Measurements from ENCODE around the gene TMEM207. TPM values are rescaled to one million over a fixed set of nuclear protein-coding genes. Genes with fewer than 3 reads are reported as not detected.

The TMEM207 gene
- not detected in 2 replicates for total RNA-seq (2022)
- not detected for Bru-seq, nascent RNA
- BruChase-seq, experiment 1, labeled RNA remaining after a 6-hour chase, result not detected
- not detected for BruChase-seq, experiment 2, labeled RNA remaining after a 2-hour chase
- long read RNA-seq, result 0 reads

DNA sequence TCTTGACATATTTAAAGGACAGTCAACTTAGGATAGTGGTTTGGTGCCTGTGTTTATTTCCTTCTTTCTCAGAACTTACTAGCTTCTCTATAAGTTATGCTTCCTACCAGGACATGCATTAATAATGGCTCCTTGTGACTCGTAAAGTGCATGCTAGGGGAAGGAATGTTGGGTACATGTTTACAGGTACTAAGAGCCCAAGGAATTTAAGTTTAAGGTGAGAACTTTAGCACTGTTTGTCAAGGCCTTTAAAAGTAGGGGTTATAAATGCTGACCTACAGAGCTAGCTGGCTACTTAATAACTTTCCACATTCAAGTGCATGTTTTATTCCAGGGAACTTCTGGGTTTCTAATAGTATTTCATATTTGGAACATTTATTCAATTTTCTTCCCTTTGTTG lies at the start of gene TMEM207:
TSS of gene TMEM207 (minus strand) at position 101 of the 400 bp plus-strand sequence. CDS start at position 9, 92 bp downstream.
- H3K27ac Mint-ChIP-seq (ENCODE audit: low read depth, unreplicated experiment), result no peak within 1 kb of the TSS
- no TSS peak for BruUV-seq (replicated peaks)
- no peaks in the 10 kb centered on the region for H3K36me3 Mint-ChIP-seq (ENCODE audit: insufficient read depth, unreplicated experiment)
- DNase-seq (ENCODE audit: unreplicated experiment), result no peak
- ChIA-PET CTCF (interaction anchor here (0.6 to 1.3 kb wide), 4 partner anchors 9 to 68 kb away, joined by 3 to 4 read pairs (median 4); no protein-coding TSS in a partner anchor), POLR2A (no interaction called here)
- no peaks in the 10 kb centered on the region for H3K4me1 Mint-ChIP-seq (ENCODE audit: insufficient read depth, unreplicated experiment)
- intact Hi-C loops (cut with micrococcal nuclease), result loop anchor here (5.0 kb wide), 1 partner anchor 248 kb away; no protein-coding TSS in a partner anchor
- H3K27me3 Mint-ChIP-seq (ENCODE audit: insufficient read depth, unreplicated experiment), result no peaks in the 10 kb centered on the region
- no peak within 1 kb of the TSS for H3K4me3 Mint-ChIP-seq (ENCODE audit: unreplicated experiment)
- H3K9me3 Mint-ChIP-seq (ENCODE audit: unreplicated experiment), result no peaks in the 10 kb centered on the region
- TF ChIP-seq, protein P1, sequence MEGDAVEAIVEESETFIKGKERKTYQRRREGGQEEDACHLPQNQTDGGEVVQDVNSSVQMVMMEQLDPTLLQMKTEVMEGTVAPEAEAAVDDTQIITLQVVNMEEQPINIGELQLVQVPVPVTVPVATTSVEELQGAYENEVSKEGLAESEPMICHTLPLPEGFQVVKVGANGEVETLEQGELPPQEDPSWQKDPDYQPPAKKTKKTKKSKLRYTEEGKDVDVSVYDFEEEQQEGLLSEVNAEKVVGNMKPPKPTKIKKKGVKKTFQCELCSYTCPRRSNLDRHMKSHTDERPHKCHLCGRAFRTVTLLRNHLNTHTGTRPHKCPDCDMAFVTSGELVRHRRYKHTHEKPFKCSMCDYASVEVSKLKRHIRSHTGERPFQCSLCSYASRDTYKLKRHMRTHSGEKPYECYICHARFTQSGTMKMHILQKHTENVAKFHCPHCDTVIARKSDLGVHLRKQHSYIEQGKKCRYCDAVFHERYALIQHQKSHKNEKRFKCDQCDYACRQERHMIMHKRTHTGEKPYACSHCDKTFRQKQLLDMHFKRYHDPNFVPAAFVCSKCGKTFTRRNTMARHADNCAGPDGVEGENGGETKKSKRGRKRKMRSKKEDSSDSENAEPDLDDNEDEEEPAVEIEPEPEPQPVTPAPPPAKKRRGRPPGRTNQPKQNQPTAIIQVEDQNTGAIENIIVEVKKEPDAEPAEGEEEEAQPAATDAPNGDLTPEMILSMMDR (IDR thresholded peaks at IDR 0.05; ENCODE audit: unreplicated experiment), result no peak

DNA sequence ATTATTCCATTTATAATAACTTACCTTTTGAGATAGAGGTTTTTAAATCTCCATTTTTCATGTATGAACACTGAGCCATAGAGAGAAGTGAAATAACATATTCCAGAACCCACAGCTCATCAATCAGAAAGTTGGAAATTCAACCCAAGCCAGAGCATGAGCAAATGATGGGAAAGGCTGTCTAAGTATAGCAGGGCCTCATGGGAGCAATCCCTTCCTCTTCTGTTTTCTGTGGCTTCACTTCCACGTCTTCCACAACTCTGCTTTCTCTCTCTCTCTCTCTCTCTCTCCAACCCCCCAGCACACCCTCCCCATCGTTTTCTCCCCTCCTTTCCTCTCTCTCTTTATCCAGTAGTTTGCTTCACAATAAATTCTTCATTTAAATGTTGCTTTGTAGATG lies 49.4 kb upstream of the TMEM207 start:
- Mint-ChIP-seq H3K4me3 (ENCODE audit: unreplicated experiment) (no peak overlapping the region), H3K4me1 (ENCODE audit: insufficient read depth, unreplicated experiment) (no peaks in the 10 kb centered on the region), H3K36me3 (ENCODE audit: insufficient read depth, unreplicated experiment) (no peaks in the 10 kb centered on the region), H3K27ac (ENCODE audit: low read depth, unreplicated experiment) (no peak overlapping the region), H3K27me3 (ENCODE audit: insufficient read depth, unreplicated experiment) (no peaks in the 10 kb centered on the region), H3K9me3 (ENCODE audit: unreplicated experiment) (no peaks in the 10 kb centered on the region)
- POLR2A ChIA-PET, result interaction anchor here (0.6 to 2.4 kb wide), 2 partner anchors 14 to 219 kb away, joined by 3 to 10 read pairs; partner anchors contain the start of gene IL1RAP
- intact Hi-C loops (cut with micrococcal nuclease), result no loop called here
- BruUV-seq (replicated peaks), result no TSS peak
- DNase-seq (ENCODE audit: unreplicated experiment), result no peak
- TF ChIP-seq, protein P1 (IDR thresholded peaks at IDR 0.05; ENCODE audit: unreplicated experiment), result no peak
- CTCF ChIA-PET, result interaction anchor here (0.6 to 0.8 kb wide), 3 partner anchors 9 to 128 kb away, joined by 3 read pairs; no protein-coding TSS in a partner anchor

DNA sequence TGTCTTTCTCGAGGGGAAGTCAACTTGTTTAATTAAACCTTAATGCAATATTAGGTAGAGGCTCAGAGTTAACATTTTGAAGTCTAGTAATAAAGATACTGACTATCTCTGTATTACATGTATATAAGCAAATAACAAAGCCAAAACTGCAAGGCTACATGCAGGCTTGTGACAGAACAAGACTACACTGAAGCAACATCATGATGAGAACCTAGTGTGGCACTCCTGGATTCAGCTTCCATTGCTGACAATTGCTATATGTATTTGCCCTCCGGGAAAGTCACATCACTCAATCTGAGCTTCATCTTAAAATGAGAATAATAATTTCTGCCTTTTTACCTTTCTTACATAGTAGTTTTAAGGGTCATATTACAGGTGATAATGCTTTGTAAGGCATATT lies 48.6 kb upstream of the TMEM207 start:
- H3K36me3 Mint-ChIP-seq (ENCODE audit: insufficient read depth, unreplicated experiment), result no peaks in the 10 kb centered on the region
- no peaks in the 10 kb centered on the region for H3K9me3 Mint-ChIP-seq (ENCODE audit: unreplicated experiment)
- H3K4me3 Mint-ChIP-seq (ENCODE audit: unreplicated experiment), result no peak overlapping the region
- no peak overlapping the region for H3K27ac Mint-ChIP-seq (ENCODE audit: low read depth, unreplicated experiment)
- intact Hi-C loops (cut with micrococcal nuclease), result no loop called here
- H3K27me3 Mint-ChIP-seq (ENCODE audit: insufficient read depth, unreplicated experiment), result no peaks in the 10 kb centered on the region
- BruUV-seq (replicated peaks), result no TSS peak
- TF ChIP-seq, protein P1 (IDR thresholded peaks at IDR 0.05; ENCODE audit: unreplicated experiment), result no peak
- CTCF ChIA-PET, result interaction anchor here (0.8 kb wide), 1 partner anchor 10 kb away, joined by 3 read pairs; no protein-coding TSS in a partner anchor
- no peaks in the 10 kb centered on the region for H3K4me1 Mint-ChIP-seq (ENCODE audit: insufficient read depth, unreplicated experiment)
- POLR2A ChIA-PET, result interaction anchor here (0.6 to 2.4 kb wide), 3 partner anchors 14 to 220 kb away, joined by 3 to 10 read pairs (median 4); partner anchors contain the start of gene IL1RAP
- no peak for DNase-seq (ENCODE audit: unreplicated experiment)

DNA sequence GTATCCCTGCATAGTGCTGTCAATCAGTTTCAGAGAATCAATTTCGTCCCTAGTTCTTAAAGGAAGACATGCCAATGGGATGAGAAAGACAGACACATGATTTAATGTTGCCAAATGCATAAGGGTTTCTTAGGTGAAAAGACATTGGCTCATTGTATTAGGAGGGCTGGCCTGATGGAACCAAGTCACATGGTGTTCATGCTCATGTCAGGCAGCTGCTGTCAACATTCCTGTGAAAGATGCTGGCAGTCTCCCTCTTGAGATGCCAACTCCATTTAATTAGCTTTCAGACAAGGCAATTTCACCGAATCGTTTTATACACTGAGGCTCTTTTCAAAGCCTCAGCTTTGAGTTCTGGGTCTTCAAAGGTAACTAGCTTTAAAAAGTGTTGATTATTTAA lies 48.1 kb upstream of the TMEM207 start:
- ChIA-PET POLR2A (interaction anchor here (0.8 to 3.3 kb wide), 3 partner anchors 14 to 16 kb away, joined by 4 to 15 read pairs (median 10); partner anchors contain the start of gene IL1RAP), CTCF (interaction anchor here (1.1 kb wide), 1 partner anchor 11 kb away, joined by 4 read pairs; no protein-coding TSS in a partner anchor)

More for the DNA sequence above, 48.1 kb upstream of the TMEM207 start:
- BruUV-seq (replicated peaks), result no TSS peak
- Mint-ChIP-seq H3K36me3 (ENCODE audit: insufficient read depth, unreplicated experiment) (no peaks in the 10 kb centered on the region), H3K27me3 (ENCODE audit: insufficient read depth, unreplicated experiment) (no peaks in the 10 kb centered on the region), H3K4me3 (ENCODE audit: unreplicated experiment) (no peak overlapping the region), H3K27ac (ENCODE audit: low read depth, unreplicated experiment) (no peak overlapping the region), H3K4me1 (ENCODE audit: insufficient read depth, unreplicated experiment) (no peaks in the 10 kb centered on the region), H3K9me3 (ENCODE audit: unreplicated experiment) (no peaks in the 10 kb centered on the region)
- no peak for DNase-seq (ENCODE audit: unreplicated experiment)
- intact Hi-C loops (cut with micrococcal nuclease), result no loop called here
- TF ChIP-seq, protein P1 (IDR thresholded peaks at IDR 0.05; ENCODE audit: unreplicated experiment), result no peak

All from MCF 10A (cell line).